Stimulated activated CD8-positive, alpha-beta memory T cell treated with anti-CD3 and anti-CD28 coated beads, Interleukin-15, amount 100 ng/mL, for 1 hour (primary cell): ENCODE results near the gene PPDPF.
"Not testable (repeated sequence)": the region's sequence is repeated elsewhere in the genome, so short reads cannot be mapped to it uniquely, and the experiment has no call there.

Source experiments
- DNase-seq: peaks from one replicate; pipeline ENCODE4 v3.0.0-alpha.2; 2020; ENCODE audit warnings: low read depth

PPDPF gene

DNA sequence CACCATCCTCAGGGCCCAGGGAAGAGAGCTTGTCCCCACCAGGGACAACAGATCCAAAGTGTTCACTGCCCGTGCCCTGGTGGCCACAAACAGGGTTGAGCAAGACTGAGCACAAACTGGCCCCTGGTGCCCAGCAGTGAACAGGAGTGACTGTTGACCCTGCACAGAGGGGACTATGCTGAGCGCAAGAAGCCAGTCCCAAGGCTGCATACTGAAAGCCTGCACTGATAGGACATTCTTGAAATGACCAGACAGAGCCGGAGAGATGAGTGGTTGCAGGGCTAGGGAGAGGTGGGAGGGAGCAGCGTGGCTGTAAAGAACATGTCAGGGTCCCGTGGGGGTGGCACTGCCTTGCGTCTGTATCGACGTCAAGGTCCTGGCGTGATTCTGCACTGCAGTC lies 30.5 kb downstream of the PPDPF start:
- DNase-seq: no peak

DNA sequence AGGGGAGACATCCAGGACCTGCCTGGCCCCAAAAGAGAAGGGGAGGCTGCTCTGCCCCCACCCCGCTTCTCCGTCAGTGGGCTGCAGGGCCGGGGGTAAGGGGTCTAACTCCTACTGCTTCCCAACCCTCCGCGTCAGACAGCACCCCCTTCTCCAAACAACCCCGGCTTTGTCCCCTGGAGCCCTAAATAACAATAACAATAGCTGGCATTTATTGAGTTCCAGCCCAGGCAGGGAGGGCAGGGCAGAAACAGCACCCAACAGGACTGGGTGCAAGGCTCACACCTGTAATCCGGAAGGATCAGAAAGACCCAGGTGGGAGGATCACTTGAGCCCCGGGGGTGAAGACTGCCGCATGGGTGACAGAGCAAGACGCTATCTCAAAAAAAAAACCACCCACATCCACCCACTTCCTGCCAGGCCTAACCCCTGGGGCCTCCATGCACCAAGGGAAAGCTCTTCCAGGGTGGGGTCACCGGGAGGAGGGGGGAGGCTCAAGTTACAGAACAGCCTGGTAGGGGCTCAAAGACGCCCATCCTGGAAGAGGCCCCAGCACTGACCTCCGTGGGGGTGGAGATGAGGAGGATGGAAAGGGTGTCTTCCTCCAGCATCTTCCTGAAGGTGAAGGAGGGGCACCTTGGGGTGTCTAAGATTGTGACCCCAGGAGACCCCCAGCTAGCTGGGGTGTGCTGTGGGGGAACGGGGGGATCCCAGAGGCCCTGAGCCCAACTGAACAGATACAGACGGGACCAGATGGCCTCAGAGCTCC lies 32.1 kb downstream of the PPDPF start:
- no peak for DNase-seq

DNA sequence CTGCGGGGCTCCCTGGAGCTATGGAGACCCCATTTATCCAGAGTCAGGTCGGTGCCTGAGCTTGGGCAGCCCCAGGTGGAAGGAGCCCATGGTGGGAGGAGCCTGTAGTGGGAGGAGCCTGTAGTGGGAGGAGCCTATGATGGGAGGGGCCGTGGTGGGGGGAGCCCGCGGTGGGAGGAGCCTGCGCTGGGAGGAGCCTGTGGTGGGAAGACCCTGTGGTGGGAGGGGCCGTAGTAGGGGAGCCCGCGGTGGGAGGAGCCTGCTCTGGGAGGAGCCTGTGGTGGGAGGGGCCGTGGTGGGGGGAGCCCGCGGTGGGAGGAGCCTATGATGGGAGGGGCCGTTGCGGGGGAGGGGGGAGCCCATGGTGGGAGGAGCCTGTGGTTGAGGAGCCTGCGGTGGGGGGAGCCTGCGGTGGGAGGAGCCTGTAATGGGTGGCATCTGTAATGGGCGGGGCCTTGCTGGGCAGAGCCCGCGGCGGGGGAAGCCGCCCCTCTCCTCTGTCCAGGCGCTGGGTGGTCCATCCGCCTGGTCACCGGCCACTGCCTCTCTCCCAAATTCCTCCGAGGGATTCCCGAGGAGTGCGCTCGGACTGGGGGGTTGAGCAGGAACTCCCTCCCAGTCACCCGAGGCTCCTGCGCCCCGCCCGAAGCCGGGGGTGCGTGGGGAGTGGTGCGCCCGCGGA lies 32.8 kb downstream of the PPDPF start:
- peak; percentile 79 for DNase-seq

DNA sequence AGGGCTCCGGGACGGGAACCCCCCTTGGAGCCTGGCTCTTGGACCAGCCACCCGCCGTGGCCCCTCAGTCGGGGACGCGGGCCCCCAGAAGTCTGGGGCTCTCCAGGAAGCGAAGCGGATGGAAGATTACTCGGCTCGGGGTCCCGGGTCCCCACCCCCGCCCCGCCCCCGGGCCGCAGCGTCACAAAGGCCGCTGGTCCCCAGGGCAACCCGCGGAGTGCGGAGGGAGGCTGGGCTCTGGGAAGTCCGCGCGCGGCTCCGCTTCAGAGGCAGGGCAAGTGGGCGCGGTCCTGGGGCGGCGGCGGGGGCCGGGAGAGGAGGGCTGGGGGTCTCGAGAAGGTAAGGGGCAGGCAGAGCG lies 33.3 kb downstream of the PPDPF start, which contains the start of gene FNDC11:
Gene FNDC11, plus strand, starts transcription at position 227 of the 358 bp plus-strand sequence. CDS start 1,505 bp downstream, outside the sequence.
- DNase-seq: no peak

DNA sequence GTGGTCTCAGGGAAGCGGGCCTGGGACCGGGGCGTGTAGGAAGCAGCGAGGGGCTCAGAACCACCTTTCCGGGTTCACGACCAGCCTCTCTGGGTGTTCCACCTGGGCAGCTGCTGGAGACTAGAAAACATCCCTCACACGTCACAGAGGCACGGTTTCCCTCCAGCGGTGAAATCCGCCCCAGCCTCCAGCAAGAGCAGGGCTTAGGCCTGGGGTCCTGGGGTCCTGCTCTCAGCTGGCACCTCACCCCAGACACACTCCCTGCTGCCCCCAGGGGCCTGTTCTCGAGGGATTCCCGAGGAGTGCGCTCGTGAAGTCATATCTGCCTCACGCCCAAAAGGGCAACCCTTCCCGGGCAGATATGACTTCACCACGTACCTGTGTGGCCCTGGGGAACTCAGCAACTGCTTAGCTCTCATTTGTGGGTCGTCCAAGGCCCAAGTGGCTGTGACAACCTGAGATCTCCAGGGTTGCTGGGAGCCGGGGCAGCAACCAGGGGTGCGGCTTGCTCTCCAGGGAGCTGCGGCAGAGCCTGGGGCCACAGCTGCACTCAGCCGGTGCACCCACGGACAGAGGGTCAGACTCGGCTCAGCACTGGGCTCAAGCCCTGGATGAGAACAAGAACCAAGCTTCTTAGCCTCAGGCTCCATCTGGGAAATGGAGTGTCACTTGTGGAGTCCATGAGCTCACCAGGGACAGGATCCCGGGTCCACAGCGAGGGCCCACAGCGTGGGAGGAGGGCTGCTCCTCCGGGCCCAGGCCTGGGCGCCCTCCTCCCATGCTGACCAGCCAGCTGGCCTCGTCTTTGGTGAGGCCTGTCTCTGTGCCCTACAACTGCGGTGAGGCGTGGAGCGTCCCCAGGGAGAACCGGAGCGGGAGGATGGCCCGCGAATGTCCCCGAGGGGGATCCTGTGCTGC lies 34.1 kb downstream of the PPDPF start:
- no peak for DNase-seq

DNA sequence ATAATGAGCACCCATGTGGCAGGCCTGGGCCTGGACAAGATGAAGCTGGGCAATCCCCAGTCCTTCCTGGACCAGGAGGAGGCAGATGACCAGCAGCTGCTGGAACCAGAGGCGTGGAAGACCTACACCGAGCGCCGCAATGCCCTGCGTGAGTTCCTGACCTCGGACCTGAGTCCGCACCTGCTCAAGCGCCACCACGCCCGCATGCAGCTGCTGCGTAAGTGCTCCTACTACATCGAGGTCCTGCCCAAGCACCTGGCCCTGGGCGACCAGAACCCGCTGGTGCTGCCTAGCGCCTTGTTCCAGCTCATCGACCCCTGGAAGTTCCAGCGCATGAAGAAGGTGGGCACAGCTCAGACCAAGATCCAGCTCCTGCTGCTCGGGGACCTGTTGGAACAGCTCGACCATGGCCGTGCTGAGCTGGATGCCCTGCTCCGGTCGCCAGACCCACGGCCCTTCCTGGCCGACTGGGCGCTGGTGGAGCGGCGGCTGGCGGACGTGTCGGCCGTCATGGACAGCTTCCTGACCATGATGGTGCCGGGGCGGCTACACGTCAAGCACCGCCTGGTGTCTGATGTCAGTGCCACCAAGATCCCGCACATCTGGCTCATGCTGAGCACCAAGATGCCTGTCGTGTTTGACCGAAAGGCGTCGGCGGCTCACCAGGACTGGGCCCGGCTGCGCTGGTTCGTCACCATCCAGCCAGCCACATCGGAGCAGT lies 35.3 kb downstream of the PPDPF start:
- DNase-seq: no peak

DNA sequence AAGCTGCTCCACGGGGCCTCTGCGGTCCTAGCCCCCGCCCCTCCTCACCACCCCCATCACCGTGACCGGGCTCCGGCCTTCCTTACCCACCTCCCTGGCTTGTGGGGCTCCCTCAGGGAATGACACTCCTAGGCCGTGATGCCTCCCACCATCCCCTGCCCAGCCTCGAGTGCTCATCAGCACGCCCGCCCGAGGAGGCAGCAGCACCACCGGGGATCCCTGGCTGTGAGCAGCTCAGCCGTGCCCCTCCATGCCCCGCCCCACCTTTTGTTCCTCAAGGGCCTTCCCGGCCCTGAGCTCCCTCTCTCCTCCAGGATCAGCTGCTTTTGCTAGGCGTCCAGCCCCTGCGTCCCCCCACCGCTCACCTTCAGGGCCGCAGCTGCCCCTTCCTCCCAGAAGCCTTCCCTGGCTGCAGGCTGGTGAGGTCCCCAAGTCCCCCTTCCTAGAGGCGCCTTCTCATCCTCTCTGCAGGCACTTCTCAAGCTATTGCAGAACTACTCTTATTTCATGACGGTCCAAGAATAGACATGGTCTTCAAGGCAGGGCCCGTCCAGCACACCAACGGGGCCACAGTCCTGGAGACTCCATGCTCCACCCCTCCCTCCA lies 36.4 kb downstream of the PPDPF start:
- DNase-seq: no peak

DNA sequence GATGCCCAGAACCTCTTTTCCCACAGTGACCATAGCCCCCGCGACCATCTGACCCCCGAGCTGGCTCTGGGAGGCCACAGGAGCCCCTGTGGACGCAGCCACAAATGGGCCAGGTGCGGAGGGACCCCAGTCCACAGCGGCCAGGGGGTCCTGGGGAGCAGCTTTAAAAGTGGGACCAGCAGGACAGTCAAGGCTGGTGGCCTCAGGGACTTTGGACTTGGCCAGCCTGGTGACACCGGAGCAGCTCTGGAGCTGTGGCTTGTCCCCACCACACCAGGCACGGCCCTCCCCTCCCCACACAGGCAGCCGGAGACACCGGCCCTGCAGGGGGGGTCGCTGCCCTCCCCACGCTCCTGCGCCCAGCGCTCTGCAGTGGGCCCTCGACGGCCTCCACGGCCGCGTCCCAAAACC lies 36.9 kb downstream of the PPDPF start:
- no peak for DNase-seq

DNA sequence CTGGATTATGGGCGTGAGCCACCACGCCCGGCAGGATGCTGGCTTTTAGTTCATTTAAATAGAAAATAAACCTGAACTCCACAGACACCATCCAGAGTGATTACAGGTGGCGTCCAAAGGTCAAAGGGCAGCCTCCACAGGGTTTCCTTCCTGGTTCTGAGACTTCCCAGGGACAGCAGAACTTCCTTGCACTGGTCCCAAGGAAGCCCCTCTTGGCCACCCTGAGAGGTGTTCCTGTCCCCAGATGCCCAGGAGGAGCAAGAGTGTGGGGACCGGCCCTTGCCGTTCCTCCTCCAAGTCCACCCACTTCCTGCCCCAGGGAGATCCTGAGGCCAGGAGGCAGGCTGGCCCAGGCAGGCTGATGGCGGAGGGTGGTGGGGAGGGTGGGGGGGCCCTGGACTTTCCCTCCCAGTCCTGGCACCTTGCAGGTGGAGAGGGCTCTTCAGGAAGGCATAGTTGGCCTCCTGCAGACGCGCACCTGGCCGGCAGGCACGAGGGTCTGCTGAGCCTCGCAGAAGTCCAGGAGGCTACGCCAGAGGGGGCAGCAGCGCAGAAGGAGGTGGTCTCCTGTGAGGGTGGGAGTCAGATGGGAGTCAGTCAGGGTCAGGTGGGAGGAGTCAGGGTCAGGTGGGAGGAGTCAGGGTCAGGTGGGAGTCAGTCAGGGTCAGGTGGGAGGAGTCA lies 38.4 kb downstream of the PPDPF start:
- no peak for DNase-seq

DNA sequence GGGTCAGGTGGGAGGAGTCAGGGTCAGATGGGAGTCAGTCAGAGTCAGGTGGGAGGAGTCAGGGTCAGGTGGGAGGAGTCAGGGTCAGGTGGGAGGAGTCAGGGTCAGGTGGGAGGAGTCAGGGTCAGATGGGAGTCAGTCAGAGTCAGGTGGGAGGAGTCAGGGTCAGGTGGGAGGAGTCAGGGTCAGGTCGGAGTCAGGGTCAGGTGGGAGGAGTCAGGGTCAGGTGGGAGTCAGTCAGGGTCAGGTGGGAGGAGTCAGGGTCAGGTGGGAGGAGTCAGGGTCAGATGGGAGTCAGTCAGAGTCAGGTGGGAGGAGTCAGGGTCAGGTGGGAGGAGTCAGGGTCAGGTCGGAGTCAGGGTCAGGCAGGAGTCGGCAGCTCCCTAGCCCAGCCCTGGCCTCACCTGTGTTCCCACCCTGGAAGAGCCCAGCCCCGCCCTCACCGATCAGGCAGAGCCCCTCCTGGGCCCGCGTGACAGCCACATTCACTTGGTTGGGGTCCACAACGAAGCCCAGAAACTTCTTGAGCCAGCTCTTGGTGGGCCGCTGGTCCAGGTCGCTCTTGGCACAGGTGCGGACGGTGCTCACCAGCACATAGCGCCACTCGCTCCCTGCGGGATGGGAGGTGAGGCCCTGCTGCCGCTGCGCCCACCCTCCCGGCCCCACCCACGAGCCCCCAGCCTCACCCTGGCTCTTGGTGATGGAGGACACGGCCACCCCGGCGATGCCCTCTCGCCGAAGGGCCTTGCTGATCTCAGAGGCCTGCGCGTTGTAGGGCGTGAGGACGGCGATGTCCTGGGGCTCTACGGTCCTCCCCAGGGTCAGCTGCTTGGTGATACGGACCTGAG lies 39.1 kb downstream of the PPDPF start:
- not testable (repeated sequence) for DNase-seq

DNA sequence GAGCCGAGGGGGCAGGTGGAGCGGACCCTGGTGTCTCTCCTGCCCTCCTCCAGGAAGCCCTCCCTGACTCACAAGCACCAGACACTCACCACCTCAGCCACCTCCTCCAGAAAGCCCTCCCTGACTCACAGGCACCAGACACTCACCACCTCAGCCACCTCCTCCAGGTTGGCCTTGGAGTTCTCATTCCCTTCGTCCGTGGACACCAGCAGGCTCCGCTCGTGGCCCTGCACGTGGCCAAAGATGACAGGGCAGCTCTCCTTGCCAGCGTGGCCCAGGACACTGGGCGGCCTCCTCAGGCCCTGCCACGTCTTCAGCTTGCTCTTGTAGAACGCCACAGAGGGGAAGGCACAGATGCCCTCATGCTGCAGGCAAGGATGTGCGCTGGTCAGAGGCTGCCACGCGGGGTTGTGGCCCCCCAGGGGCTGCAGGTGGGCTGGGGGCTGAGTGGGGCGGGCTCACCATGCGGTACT lies 39.8 kb downstream of the PPDPF start:
- DNase-seq: no peak

DNA sequence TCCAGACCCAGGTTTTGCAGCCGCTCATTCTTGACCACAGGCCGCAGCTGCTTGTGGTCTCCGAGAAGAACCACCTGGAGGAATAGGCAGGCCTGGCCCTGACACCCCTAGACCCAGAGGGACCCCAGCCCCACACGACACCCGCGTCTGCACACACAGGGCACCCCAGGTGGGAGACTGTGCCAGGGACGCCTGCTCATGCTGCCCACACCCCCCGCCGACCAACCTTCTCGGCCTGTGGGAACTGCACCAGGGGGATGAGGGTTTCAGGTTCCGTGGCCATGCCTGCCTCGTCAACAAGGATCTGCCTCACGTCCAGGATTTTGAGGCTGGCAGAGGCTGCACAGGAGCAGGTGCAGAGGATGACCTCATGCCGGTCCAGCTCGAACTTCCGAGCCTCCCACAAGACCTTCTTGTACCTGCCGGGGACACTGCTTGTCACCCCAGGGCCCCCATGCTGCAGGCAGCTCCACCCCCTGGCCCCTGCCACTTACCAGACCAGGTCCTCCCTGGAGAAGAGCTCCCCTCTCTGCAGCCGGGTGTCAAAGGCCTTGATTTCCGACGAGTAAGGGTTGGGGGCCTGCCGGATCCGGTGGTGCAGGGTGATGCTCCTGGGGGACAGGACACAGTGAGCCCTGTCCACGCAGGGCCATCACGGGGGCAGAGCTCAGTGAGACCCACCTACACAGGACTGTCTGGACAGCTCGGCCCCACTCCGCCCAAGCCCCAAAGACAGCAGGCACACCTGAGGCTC lies 40.5 kb downstream of the PPDPF start:
- no peak for DNase-seq

DNA sequence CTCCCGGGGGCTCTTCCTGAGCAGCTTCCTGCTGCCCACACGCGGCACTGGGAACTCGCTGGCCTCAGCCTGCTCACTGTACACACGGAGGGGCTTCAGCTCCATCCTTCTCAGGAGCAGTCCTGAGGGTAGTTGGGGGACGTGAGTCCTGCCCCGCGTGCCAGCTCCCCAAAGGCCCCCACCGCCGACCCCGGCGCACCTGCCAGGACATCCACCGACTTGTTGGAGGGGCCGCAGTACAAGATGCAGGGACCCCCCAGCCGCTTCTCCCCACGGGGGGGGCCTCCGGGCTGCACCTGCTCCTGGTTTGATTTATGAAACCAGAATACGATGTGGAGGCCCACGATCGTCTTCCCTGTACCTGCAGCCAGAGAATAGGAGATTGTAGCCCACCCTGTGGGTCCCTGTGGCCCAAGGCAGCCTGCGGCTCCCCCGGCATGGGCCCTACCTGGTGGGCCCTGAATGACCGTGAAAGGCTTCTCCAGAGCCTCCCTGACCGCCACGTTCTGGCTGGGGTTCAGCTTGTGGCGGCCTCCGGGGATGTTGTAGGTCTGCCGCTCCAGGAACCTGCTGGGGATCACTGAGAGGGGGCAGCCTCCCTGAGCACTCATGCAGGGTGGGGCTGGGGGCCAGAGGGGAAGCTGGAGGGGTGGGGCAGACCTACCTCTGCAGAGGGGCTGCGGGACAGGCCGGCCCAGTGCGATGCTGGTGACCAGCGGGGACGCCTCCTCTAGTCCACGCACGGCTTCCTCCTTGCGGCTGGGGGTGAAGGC lies 41.2 kb downstream of the PPDPF start:
- DNase-seq: no peak

DNA sequence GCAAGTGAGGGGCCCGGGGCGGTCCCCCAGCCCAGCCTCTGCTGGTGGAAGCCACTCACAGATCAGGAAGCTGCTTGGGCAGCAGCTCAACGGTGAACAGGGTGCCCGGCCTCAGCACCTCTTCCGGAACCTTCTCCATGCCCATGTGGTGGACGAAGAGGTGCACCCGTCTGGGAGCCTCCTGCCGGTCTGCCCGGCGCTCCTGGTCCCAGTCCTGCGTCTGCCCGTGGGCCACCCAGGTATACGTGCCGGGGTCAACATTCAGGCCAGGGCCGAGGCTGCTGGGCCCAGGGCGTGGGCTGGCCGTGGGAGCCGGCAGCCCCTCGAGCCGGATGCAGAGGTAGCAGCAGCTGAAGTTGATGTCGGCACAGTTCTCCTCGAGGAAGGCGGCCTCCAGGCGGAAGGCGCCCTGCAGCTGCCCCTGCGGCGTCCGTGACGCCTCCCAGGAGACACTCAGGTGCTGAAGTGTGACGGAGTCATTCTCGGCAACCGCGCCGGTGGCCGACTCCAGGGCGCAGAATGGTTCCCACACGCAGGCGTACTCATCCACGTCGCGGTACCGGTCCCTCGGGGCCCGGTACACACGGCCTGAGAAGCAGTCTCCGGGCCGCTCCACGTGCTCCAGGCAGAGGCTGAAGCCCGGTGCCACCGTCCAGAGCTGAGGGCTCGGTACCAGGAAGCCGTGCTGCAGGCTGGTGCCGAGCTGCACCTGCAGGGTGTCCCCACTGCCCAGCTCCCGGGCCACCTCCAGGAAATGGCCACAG lies 42.1 kb downstream of the PPDPF start:
- no peak for DNase-seq

DNA sequence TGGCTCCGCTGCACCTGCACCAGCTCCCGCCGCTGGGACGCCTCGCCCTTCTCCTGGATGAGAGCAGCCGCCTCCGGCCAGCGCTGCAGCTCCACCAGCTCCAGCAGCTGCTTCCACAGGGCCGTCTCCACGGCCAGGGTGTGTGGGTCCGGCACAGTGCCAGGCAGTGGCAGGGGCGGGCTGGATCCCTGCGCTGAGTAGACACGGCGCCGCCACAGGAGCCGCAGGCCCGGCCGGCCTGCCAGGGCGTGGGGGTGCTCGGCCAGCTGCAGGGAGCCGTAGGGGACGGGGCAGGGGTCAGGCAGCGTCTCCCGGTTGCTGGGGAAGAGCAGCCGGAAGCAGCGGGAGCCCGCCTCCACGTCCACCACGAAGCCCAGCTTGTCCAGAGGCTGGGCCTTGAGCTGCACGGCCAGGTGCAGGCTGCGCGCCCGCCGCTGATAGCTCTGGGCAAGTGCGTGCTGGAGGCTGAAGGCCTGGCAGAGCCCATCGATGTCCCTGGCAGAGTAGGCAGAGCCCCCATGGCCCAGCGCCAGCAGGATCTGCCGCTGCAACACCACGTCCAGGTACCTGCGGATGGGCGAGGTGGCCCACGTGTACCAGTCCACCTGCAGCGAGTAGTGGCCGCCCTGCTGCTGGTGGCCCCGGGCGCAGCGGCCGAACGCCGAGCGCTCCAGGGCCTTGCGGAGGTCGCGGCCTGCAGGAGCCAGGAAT lies 42.8 kb downstream of the PPDPF start:
- DNase-seq: no peak

DNA sequence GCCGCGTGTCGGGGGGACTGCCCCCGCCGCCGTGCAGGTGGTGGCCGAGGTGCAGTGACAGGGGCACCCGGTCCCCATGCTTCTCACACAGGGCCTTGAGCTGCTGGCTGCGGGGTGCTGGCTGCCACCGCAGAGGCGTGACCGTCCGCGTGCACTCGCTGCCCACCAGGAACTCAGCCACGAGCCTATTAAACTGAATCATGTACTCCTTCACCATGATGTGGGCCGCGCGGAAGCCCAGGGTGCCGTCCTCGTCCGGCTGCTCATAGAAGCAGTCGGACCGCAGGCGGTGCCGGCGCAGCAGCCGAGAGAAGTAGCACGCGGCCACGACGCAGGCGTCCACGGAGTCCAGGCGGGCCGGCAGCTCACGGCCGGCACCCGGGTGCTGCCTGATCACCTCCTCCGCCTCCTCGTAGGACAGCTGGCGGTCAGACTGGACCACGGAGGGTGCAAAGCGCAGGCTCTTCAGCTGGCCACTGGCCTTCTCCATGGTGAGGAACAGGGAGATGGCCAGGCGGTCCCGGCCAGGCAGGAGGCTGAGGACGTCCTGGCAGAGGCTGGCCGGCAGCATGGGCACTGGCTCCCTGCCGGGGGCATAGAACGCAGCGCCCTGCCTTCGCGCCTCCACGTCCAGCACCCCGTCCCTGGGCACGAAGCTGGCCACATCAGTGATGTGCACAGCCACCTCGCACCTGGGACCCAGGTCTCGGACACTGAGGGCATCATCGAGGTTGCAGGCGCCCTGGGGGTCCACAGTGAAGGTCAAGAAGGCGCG lies 43.7 kb downstream of the PPDPF start:
- no peak for DNase-seq
